A549 (cell line): ENCODE results near the gene SART3.

ENCODE experiments used
- CEBPB ChIP-seq, 2 experiments: fragments of >200 bp in 1 of 2; sonication (Bioruptor Twin) in 1 of 2; formaldehyde crosslinking in 1 of 2; IDR thresholded peaks; 2 replicates each; pipeline ENCODE4 v1.6.1; 2012 to 2016
- CTCF ChIP-seq: fragments of >200 bp; sonication (Bioruptor Twin); formaldehyde crosslinking; IDR thresholded peaks from 3 replicates; pipeline ENCODE4 v1.5.1; 2016
- E2F6 ChIP-seq: IDR thresholded peaks from 2 replicates; pipeline ENCODE4 v1.6.1; 2012; ENCODE audit warnings: low read depth, borderline replicate concordance
- EHMT2 ChIP-seq: fragments of 200-600 bp; sonication (generic); IDR thresholded peaks from 2 replicates; pipeline ENCODE4 v1.6.1; 2016; ENCODE audit warnings: antibody characterized with exemption, low read depth, mild to moderate bottlenecking, moderate library complexity
- ESRRA ChIP-seq: fragments of 150-350 bp; IDR thresholded peaks from 2 replicates; pipeline ENCODE4 v1.6.1; 2014; ENCODE audit warnings: mild to moderate bottlenecking, low read length, borderline replicate concordance
- GATA3 ChIP-seq: IDR thresholded peaks from 2 replicates; pipeline ENCODE4 v1.6.1; 2012; ENCODE audit warnings: borderline replicate concordance
- JUN ChIP-seq, 2 experiments: fragments of >200 bp; sonication (Bioruptor Twin); formaldehyde crosslinking; IDR thresholded peaks; 2 replicates in 1 of 2; 3 replicates in 1 of 2; pipeline ENCODE4 v1.6.1; 2016 to 2017
- KDM1A ChIP-seq: fragments of 200-600 bp; sonication (generic); IDR thresholded peaks from 2 replicates; pipeline ENCODE4 v1.6.1; 2016; ENCODE audit warnings: low read depth, mild to moderate bottlenecking
- MAX ChIP-seq: IDR thresholded peaks from 2 replicates; pipeline ENCODE4 v1.6.1; 2012
- NFE2L2 ChIP-seq: fragments of 150-350 bp; conservative IDR thresholded peaks from 2 replicates; pipeline ENCODE4 v1.6.1; 2014; ENCODE audit warnings: low read length
- POLR2A ChIP-seq: IDR thresholded peaks from 2 replicates; pipeline ENCODE4 v1.6.1; 2012; ENCODE audit warnings: mild to moderate bottlenecking, low read length
- RCOR1 ChIP-seq: fragments of 150-350 bp; IDR thresholded peaks from 2 replicates; pipeline ENCODE4 v1.6.1; 2014; ENCODE audit warnings: antibody characterized with exemption, low read length, low read depth
- TFCP2L1 ChIP-seq: fragments of 250-450 bp; sonication (Bioruptor Pico); IDR thresholded peaks from 2 replicates; pipeline ENCODE4 v1.5.0; 2021; ENCODE audit warnings: mild to moderate bottlenecking
- USF2 ChIP-seq: fragments of 450-650 bp; IDR thresholded peaks from 2 replicates; pipeline ENCODE4 v1.6.1; 2014; ENCODE audit warnings: antibody characterized with exemption

- TF ChIP-seq CTCF (no peak), GATA3 (no peak), USF2 (no peak), POLR2A (no peak), TFCP2L1 (CRISPR knock-in tag) (no peak), CEBPB (IDR thresholded peaks at IDR 0.05) (no peak), JUN (IDR thresholded peaks at IDR 0.05) (no peak), E2F6 (no peak), MAX (no peak), KDM1A (no peak), NFE2L2 (no peak), RCOR1 (no peak), EHMT2 (no peak), ESRRA (no peak)
These were observed 23.0 kb upstream of the SART3 start for GRCh38 chr12:108583991-108584390.
